ENCODE results near the gene PAX9.

The PAX9 gene

DNA sequence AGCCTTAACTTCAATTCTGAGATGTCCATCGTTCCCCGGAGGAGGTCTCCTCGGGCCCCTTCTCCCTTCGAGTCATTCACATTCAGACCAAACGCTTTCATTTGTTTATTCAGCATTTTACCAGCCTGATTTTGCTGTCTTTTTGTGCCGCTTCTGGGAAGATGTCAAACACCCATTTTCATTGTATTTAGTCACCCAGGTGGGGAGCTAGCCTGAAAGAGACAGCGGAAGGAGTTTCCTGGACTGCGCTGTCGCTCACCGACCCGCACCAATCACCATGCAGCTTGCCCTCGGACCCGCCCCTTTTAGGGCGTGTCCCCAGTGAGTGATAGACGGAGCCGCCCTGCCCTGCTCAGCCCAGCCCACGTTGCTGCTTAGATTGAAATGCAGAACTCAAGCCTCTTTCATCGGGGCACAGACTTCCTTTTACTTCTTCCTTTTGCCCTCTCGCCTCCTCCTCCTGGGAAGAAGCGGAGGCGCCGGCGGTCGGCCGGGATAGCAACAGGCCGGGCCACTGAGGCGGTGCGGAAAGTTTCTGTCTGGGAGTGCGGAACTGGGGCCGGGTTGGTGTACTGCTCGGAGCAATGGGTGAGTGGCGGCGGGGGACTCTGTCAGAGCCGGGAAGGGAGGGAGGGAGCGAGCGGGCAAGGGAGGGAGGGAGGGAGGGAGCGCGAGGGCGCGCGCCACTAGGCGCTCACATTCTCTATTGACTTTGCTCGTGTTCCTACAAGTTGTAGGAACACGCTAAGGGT, at the start of gene PAX9:
TSS of gene PAX9 (plus strand) at position 355 of the 752 bp plus-strand sequence. CDS start at position 585, 230 bp downstream.
- peak; percentile 94 for DNase-seq (ENCODE audit: extremely low spot score)
- no peak for TF ChIP-seq ZNF384 (IDR thresholded peaks at IDR 0.05)
- TF ChIP-seq, protein P1, sequence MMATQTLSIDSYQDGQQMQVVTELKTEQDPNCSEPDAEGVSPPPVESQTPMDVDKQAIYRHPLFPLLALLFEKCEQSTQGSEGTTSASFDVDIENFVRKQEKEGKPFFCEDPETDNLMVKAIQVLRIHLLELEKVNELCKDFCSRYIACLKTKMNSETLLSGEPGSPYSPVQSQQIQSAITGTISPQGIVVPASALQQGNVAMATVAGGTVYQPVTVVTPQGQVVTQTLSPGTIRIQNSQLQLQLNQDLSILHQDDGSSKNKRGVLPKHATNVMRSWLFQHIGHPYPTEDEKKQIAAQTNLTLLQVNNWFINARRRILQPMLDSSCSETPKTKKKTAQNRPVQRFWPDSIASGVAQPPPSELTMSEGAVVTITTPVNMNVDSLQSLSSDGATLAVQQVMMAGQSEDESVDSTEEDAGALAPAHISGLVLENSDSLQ (IDR thresholded peaks at IDR 0.05), result peak; percentile 99
- ChIA-PET CTCF (interaction anchor here (0.6 to 1.1 kb wide), 4 partner anchors 13 to 481 kb away, joined by 3 to 6 read pairs (median 4); no protein-coding TSS in a partner anchor), POLR2A (interaction anchor here (0.9 to 1.5 kb wide), 5 partner anchors 11 to 481 kb away, joined by 3 to 17 read pairs (median 3); no protein-coding TSS in a partner anchor)

DNA sequence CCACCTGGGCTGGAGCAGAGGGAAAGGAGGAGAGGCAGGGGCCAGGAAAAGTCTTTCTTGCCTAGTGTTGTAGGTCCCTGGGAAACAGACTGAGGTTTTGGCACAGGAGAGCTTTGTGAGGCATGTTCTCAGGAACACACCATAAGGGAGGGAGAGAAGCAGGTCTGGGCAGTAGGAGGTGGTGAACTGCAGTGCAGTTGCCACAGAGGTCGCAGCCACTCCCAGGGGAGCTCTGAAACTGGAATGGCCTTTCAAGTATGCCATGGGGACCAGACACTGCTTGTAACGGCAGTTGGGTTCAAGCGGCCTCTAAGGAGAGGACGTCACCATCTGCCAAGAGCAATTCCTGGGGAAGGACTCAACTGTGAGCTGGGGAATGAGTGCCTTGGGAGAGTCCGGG, 43.8 kb upstream of the PAX9 start:
- TF ChIP-seq FOXK2 (IDR thresholded peaks at IDR 0.05) (no peak), FOXM1 (IDR thresholded peaks at IDR 0.05; ENCODE audit: borderline replicate concordance) (no peak), LEF1 (IDR thresholded peaks at IDR 0.05; ENCODE audit: borderline replicate concordance) (no peak), SUZ12 (IDR thresholded peaks at IDR 0.05) (no peak), CTBP1 (IDR thresholded peaks at IDR 0.05; ENCODE audit: borderline replicate concordance) (no peak), TARDBP (IDR thresholded peaks at IDR 0.05) (no peak), NFRKB (IDR thresholded peaks at IDR 0.05) (no peak), L3MBTL2 (conservative IDR thresholded peaks at IDR 0.05) (no peak), ELF4 (IDR thresholded peaks at IDR 0.05) (no peak), BHLHE40 (IDR thresholded peaks at IDR 0.05; ENCODE audit: borderline replicate concordance) (no peak), SP1 (IDR thresholded peaks at IDR 0.05) (no peak), HDGF (IDR thresholded peaks at IDR 0.05; ENCODE audit: borderline replicate concordance) (no peak), ARNT (IDR thresholded peaks at IDR 0.05) (no peak), FOXA1 (IDR thresholded peaks at IDR 0.05) (no peak)
- TF ChIP-seq, protein P1 (IDR thresholded peaks at IDR 0.05), result no peak
- no peak for DNase-seq (ENCODE audit: extremely low spot score)
- ChIA-PET POLR2A (interaction anchor here (1.3 kb wide), 1 partner anchor 324 kb away, joined by 3 read pairs; no protein-coding TSS in a partner anchor), CTCF (interaction anchor here (0.8 kb wide), 1 partner anchor 12 kb away, joined by 3 read pairs; no protein-coding TSS in a partner anchor)

DNA sequence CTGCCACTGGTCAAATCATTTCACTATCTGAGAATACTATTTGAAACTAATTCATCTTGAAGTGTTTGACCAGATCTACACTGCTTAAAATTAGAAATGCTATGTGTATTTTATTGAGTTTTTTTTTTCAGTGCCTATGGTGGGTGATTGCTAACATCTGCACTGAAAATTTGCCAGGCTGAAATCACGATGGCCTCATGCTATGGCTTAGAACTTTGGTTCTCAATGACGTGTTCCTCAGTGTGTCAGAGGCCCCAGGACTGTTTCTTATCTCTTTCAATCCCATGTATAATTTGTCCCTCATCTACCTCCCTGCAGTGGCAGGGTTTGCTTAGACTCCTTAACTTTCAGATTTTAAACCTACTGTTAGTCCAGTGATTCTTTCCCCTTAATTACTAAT, 43.0 kb upstream of the PAX9 start:
- ChIA-PET POLR2A (interaction anchor here (1.3 kb wide), 1 partner anchor 323 kb away, joined by 3 read pairs; no protein-coding TSS in a partner anchor), CTCF (no interaction called here)
- TF ChIP-seq FOXK2 (IDR thresholded peaks at IDR 0.05) (no peak), L3MBTL2 (conservative IDR thresholded peaks at IDR 0.05) (no peak), TARDBP (IDR thresholded peaks at IDR 0.05) (no peak), ARNT (IDR thresholded peaks at IDR 0.05) (no peak), FOXA1 (IDR thresholded peaks at IDR 0.05) (no peak), ZNF384 (IDR thresholded peaks at IDR 0.05) (no peak), NFRKB (IDR thresholded peaks at IDR 0.05) (no peak), LEF1 (IDR thresholded peaks at IDR 0.05; ENCODE audit: borderline replicate concordance) (no peak), HDGF (IDR thresholded peaks at IDR 0.05; ENCODE audit: borderline replicate concordance) (no peak), SP1 (IDR thresholded peaks at IDR 0.05) (no peak), BHLHE40 (IDR thresholded peaks at IDR 0.05; ENCODE audit: borderline replicate concordance) (no peak), SUZ12 (IDR thresholded peaks at IDR 0.05) (no peak), FOXM1 (IDR thresholded peaks at IDR 0.05; ENCODE audit: borderline replicate concordance) (no peak), CTBP1 (IDR thresholded peaks at IDR 0.05; ENCODE audit: borderline replicate concordance) (no peak)
- TF ChIP-seq, protein P1 (IDR thresholded peaks at IDR 0.05), result no peak
- DNase-seq (ENCODE audit: extremely low spot score), result no peak

DNA sequence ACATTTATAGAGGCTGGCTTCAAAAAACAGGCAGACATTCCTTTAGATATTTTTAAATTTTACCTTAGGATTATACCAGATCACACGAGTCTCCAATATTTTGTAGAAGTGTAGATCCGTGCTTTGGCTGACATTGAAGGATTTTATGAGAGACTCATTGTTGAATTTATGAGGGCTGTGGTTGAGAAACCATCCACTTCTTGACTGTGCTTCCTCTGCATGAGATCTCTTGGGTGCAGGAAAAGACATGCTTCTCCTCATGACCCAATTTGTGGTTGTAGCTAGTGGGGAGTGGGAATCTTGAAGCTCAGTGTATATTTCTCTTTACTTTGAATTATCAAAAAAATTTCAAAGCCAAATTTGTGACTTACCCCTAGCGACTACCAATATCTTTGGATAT, 42.5 kb upstream of the PAX9 start:
- TF ChIP-seq LEF1 (IDR thresholded peaks at IDR 0.05; ENCODE audit: borderline replicate concordance) (no peak), ELF4 (IDR thresholded peaks at IDR 0.05) (no peak), SP1 (IDR thresholded peaks at IDR 0.05) (no peak), ZNF384 (IDR thresholded peaks at IDR 0.05) (no peak), ARNT (IDR thresholded peaks at IDR 0.05) (no peak), FOXA1 (IDR thresholded peaks at IDR 0.05) (no peak), FOXM1 (IDR thresholded peaks at IDR 0.05; ENCODE audit: borderline replicate concordance) (no peak), FOXK2 (IDR thresholded peaks at IDR 0.05) (no peak), NFRKB (IDR thresholded peaks at IDR 0.05) (no peak), CTBP1 (IDR thresholded peaks at IDR 0.05; ENCODE audit: borderline replicate concordance) (no peak), L3MBTL2 (conservative IDR thresholded peaks at IDR 0.05) (no peak), HDGF (IDR thresholded peaks at IDR 0.05; ENCODE audit: borderline replicate concordance) (no peak), TARDBP (IDR thresholded peaks at IDR 0.05) (no peak), BHLHE40 (IDR thresholded peaks at IDR 0.05; ENCODE audit: borderline replicate concordance) (no peak), SUZ12 (IDR thresholded peaks at IDR 0.05) (no peak)
- TF ChIP-seq, protein P1 (IDR thresholded peaks at IDR 0.05), result no peak
- ChIA-PET CTCF (no interaction called here), POLR2A (interaction anchor here (0.9 kb wide), 1 partner anchor 556 kb away, joined by 3 read pairs; no protein-coding TSS in a partner anchor)
- no peak for DNase-seq (ENCODE audit: extremely low spot score)

DNA sequence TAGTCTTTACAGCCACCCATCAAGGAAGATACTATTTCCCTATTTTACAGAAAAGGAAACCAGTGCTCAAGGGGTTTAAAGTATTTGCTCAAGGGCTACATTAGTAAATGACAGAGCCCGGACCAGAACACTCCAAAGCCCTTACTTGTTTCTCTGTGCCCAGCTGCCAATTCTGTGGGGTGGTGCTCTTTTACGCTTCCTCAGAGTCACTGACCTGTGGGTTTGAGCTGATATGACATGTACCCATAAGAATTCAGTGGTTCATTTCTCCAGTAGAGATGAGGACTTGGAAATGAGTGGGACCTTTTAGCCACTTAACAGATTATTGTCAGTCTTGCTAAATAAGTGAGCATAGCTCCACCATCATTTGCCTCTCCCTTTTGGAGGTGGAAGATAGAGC, 41.8 kb upstream of the PAX9 start:
- ChIA-PET POLR2A (interaction anchor here (0.9 kb wide), 1 partner anchor 557 kb away, joined by 3 read pairs; no protein-coding TSS in a partner anchor), CTCF (no interaction called here)
- TF ChIP-seq SUZ12 (IDR thresholded peaks at IDR 0.05) (no peak), ARNT (IDR thresholded peaks at IDR 0.05) (no peak), CTBP1 (IDR thresholded peaks at IDR 0.05; ENCODE audit: borderline replicate concordance) (no peak), NFRKB (IDR thresholded peaks at IDR 0.05) (no peak), ELF4 (IDR thresholded peaks at IDR 0.05) (no peak), TARDBP (IDR thresholded peaks at IDR 0.05) (no peak), ZNF384 (IDR thresholded peaks at IDR 0.05) (no peak), FOXK2 (IDR thresholded peaks at IDR 0.05) (no peak)
- TF ChIP-seq, protein P1 (IDR thresholded peaks at IDR 0.05), result no peak
- no peak for DNase-seq (ENCODE audit: extremely low spot score)

Measured in HEK293T (cell line).